NOMO-1 treated with dmso at 0.1 percent for 144 hours (cell line): Measurements from ENCODE around the gene ORC1.

ENCODE experiments used
- DNase-seq: peaks from one replicate; lab custom pipeline; 2025; ENCODE audit not compliant: unreplicated experiment; lab: John Stamatoyannopoulos, UW

Gene ORC1

DNA sequence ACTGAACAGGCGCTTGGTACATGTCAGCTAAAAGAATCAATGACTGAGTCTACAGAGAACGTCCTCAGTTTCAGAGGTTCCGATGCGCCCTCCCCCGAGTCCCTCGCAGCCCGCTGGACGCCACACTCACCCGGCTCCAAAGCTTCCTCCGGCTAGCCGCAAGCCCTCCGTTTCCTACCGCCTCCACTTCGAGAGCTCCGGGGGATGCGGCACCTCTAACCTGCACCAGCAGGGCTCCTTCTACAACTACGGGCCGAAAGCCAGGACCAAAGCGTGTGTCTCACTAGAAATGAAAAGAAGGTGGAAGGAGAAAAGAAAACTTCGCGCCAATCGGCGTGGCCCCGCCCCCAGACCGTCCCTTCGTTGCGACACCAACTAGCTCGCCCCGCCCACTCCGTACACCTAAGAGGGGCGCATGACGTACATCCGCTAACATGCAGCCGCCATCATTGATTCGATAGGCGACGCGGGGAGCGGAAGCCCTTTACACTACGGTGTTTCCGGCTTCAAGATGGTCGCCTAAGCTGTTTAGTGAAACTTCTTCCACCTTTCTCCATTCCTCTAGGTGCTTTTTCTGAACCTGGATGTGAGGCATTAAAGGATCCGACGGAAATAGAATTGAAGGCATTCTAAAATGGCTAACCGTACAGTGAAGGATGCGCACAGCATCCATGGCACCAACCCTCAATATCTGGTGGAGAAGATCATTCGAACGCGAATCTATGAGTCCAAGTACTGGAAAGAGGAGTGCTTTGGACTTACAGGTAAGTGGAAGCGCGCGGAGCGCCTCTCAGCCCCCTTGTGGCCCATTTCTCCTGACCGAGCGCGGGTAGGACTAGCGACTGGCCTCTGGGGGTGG, at the start of gene ORC1, which contains the start of gene PRPF38A:
Gene ORC1, minus strand, starts transcription at position 308 of the 859 bp plus-strand sequence. CDS start 2,200 bp downstream, outside the sequence.
Gene PRPF38A, plus strand, starts transcription at position 487 of the 859 bp plus-strand sequence. Its CDS starts 148 bp downstream, at position 635.
- DNase-seq = peak; percentile 85

- DNase-seq = no peak
Measured at GRCh38 chr1:52444463-52444862, 40.2 kb upstream of the ORC1 start.

- no peak for DNase-seq
Measured at GRCh38 chr1:52439976-52440375, 35.8 kb upstream of the ORC1 start.

GRCh38 chr1:52436817-52437216, 32.6 kb upstream of the ORC1 start:
- DNase-seq = no peak

DNA sequence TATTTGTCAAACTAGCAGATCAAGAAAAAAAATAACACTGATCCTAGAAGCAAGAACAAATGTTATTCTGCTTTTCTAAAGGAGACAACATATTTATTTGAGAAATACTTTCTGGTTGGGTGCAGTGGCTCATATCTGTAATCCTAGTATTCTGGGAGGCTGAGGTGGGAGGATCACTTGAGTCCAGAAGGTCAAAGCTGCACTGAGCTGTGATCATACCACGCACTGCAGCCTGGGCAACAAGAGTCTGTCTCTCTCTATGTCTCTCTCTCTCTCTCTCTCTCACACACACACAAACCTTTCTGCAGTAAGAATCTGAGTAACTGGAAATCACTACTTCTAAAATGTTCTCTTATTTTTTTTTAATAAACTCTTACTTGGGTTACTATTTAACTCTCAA, 31.4 kb upstream of the ORC1 start:
- DNase-seq = no peak

DNA sequence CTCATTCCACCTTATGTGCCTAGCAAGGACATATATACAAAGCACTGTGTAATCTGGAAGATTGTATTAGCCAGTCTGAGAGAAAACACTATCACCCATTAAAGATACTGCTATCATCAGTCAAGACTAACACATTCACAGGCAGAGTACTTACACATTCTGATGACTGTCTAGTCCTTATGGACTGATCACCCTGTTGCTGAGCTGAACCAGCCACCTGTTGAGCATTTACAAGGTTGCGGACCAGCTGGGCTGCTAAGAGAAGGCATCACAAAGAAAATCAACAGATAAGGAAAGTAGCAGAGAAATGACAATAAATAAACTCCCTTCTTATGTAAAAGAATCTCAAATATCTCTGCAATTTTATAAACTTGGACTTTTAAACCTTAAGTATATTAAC, 31.0 kb upstream of the ORC1 start:
- DNase-seq = no peak

DNA sequence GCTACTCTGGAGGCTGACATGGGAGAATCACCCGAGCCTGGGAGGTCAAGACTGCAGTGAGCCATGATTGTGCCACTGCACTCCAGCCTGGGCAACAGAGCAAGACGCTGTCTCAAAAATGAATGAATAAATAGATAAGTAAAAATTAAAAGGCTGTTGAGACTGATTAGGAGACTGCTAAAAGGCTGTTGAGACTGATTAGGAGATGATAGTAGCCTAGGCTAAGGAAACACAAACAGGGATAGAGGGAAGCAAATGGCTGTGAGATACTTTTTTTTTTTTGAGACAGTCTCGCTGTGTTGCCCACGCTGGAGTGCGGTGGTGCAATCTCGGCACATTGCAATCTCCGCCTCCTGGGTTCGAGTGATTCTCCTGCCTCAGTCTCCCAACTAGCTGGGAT, 28.6 kb upstream of the ORC1 start:
- DNase-seq = no peak

DNA sequence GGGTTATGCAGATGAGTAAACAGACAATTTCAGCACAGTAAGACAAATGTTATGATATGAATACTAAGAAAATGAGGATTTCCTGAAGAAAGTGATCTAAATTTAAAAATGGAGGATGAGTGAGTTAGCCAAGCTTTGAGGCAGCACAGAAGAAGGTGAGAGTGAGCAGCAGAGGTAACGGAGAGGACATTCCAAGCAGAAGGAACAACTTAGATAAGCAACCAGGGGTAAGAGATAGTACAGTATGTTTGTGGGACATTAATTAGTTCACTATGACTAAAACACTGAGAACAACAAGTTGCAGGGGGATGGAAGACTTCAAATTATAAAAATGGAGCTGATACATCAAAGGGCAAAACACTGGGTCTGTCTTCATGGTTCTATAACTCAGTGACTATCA, 22.9 kb upstream of the ORC1 start:
- no peak for DNase-seq

- no peak for DNase-seq
Measured at GRCh38 chr1:52426371-52426770, 22.1 kb upstream of the ORC1 start.

GRCh38 chr1:52424813-52425212, 20.6 kb upstream of the ORC1 start:
- DNase-seq = no peak

DNA sequence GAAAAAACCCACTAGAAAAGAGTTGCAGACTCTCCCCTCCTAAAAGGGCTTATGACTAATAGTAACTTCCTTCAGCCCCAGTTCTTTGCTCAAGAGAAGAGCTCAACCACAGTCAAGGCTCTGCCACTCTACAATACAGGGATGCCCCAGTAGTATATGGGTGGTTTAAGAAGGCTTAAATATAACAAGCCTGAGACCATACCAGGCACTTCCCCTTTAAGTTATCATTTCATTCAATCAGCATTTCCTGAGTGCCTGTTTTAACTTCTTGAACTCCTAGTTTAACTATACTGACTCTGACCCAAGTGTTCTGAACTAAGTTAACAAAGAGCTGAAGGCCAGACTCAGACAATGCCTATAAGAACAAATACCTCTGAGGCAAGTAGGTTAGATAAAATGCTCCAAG, 20.0 kb upstream of the ORC1 start:
- DNase-seq = peak; percentile 22

DNA sequence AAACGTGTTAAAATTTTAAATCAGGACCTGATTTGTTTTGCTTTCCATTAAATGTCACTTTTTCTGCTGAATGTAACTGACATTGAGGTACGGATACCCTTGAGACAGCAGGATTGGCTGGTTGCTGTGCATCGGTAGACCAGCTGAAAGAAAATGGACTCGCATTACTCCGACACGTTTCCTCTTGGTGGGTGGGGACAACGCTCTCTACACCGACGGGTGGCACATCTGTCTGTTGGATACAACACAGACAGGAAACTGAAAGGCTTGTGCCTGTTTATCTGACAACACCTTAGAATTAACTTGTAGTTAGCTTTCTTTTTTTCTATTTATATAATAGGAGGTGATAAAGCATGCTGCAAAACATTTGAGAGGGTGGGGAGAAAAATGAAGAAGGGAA, 19.5 kb upstream of the ORC1 start:
- DNase-seq = no peak

- no peak for DNase-seq
Measured at GRCh38 chr1:52423055-52423454, 18.8 kb upstream of the ORC1 start.

GRCh38 chr1:52420713-52421112, 16.5 kb upstream of the ORC1 start:
- DNase-seq = no peak

- no peak for DNase-seq
Measured at GRCh38 chr1:52416811-52417210, 12.6 kb upstream of the ORC1 start.

- no peak for DNase-seq
Measured at GRCh38 chr1:52414942-52415341, 10.7 kb upstream of the ORC1 start.

- DNase-seq = no peak
Measured at GRCh38 chr1:52413410-52413989, 9.3 kb upstream of the ORC1 start.

- DNase-seq = no peak
Measured at GRCh38 chr1:52404975-52405338, 734 bp upstream of the ORC1 start.

GRCh38 chr1:52403566-52404115, 582 bp downstream of the ORC1 start:
- peak; percentile 82 for DNase-seq

GRCh38 chr1:52402860-52403240, 1.4 kb downstream of the ORC1 start:
- no peak for DNase-seq

DNA sequence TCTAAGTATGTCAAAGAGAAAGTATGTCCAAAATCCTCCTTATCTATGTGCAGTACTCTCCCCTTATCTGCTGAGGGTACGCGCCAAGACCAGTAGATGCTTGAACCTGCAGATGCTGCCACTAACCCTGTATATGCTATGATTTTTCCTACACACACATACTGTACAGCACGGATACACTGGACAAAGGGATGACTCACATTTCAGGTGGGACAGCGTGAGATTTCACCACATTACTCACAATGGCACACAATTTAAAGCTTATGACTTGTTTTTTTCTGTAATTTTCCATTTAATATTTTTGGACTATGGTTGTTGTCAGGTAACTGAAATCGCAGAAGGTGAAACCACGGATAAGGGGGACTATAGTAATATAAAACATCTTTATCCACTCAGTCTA, 4.1 kb downstream of the ORC1 start:
- DNase-seq = no peak

DNA sequence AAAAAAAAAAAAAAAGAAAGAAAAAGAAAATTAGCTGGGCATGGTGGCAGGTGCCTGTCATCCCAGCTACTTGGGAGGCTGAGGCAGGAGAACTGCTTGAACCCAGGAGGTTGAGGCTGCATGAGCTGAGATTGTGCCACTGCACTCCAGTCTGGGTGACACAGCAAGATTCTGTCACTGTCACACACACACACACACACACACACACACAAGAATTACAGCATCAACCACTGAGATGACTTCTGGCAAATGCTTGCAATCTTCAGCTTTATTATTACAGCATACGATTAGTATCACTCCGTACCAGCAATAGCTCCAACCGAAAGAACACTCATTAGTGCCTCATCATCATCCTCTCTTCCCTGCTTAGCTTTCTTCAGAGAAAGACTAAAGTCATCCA, 4.6 kb downstream of the ORC1 start:
- no peak for DNase-seq
